Coronary artery (tissue), 2 donors: ENCODE data around the gene RTL1.

ENCODE experiments used
- DNase-seq: peaks from one replicate; pipeline ENCODE4 v3.0.0-alpha.2; 2017; ENCODE audit warnings: low spot score
- H3K27ac ChIP-seq, 2 donors: fragments of 200-600 bp; sonication (generic); one replicate each; pipeline ENCODE4 v1.5.1; 2016 to 2019
- H3K4me3 ChIP-seq: fragments of 200-600 bp; sonication (generic); 2 replicates; pipeline ENCODE4 v1.5.1; 2016; ENCODE audit warnings: mild to moderate bottlenecking, moderate library complexity
- CTCF ChIP-seq: fragments of 200-600 bp; sonication (generic); IDR thresholded peaks from one replicate; pipeline ENCODE4 v1.5.1; 2019; ENCODE audit warnings: antibody characterized with exemption

Gene RTL1

GRCh38 chr14:100875861-100876590 is 27.5 kb downstream of the RTL1 start:
- Histone ChIP-seq H3K4me3 (no peak overlapping the region), H3K27ac (no peak overlapping the region)
- DNase-seq: no peak
- no peak for TF ChIP-seq CTCF

GRCh38 chr14:100875126-100875525 is 28.4 kb downstream of the RTL1 start:
- TF ChIP-seq CTCF: no peak
- no peak for DNase-seq
- no peak overlapping the region for H3K27ac ChIP-seq
- H3K4me3 ChIP-seq: no peak overlapping the region

- no peak for TF ChIP-seq CTCF
- no peak for DNase-seq
- H3K27ac ChIP-seq: no peak overlapping the region
Observed at GRCh38 chr14:100874411-100875091, 29.0 kb downstream of the RTL1 start.

GRCh38 chr14:100874051-100874410 is 29.5 kb downstream of the RTL1 start:
- Histone ChIP-seq H3K4me3 (no peak overlapping the region), H3K27ac (no peak overlapping the region)
- TF ChIP-seq CTCF: no peak
- no peak for DNase-seq

More at GRCh38 chr14:100874411-100875091, 29.0 kb downstream of the RTL1 start:
- H3K4me3 ChIP-seq: no peak overlapping the region

- no peak for DNase-seq
- Histone ChIP-seq H3K4me3 (no peak overlapping the region), H3K27ac (no peak overlapping the region)
- TF ChIP-seq CTCF: no peak
Observed at GRCh38 chr14:100873096-100873482, 30.4 kb downstream of the RTL1 start.

GRCh38 chr14:100872259-100873095 is 31.0 kb downstream of the RTL1 start:
- no peak for DNase-seq
- TF ChIP-seq CTCF: no peak
- Histone ChIP-seq H3K4me3 (no peak overlapping the region), H3K27ac (no peak overlapping the region)
